HEK293 (cell line): ENCODE measurements around the gene RPL13A.

Experiments used
- IKZF3 ChIP-seq: fragments of 450-650 bp; IDR thresholded peaks from 2 replicates; pipeline ENCODE4 v1.5.0; 2018; ENCODE audit warnings: missing biosample characterization, mild to moderate bottlenecking, missing genetic modification characterization, moderate library complexity
- KLF8 ChIP-seq: fragments of 450-650 bp; formaldehyde crosslinking; IDR thresholded peaks from 2 replicates; pipeline ENCODE4 v1.5.1; 2016; ENCODE audit warnings: missing biosample characterization, missing genetic modification characterization
- SCRT1 ChIP-seq: fragments of 450-650 bp; formaldehyde crosslinking; IDR thresholded peaks from 2 replicates; pipeline ENCODE4 v1.5.1; 2016; ENCODE audit warnings: missing biosample characterization, missing genetic modification characterization, borderline replicate concordance
- ZBTB8A ChIP-seq: fragments of 450-650 bp; formaldehyde crosslinking; IDR thresholded peaks from 2 replicates; pipeline ENCODE4 v1.5.1; 2016; ENCODE audit warnings: missing biosample characterization, missing genetic modification characterization
- ZNF121 ChIP-seq: fragments of 450-650 bp; formaldehyde crosslinking; IDR thresholded peaks from 2 replicates; pipeline ENCODE4 v1.5.1; 2016; ENCODE audit warnings: missing biosample characterization, missing genetic modification characterization
- ZNF133 ChIP-seq: fragments of 450-650 bp; formaldehyde crosslinking; IDR thresholded peaks from 2 replicates; pipeline ENCODE4 v1.5.1; 2016; ENCODE audit warnings: missing biosample characterization, missing genetic modification characterization
- ZNF140 ChIP-seq: fragments of 450-650 bp; formaldehyde crosslinking; IDR thresholded peaks from 2 replicates; pipeline ENCODE4 v1.5.1; 2016; ENCODE audit warnings: missing biosample characterization, missing genetic modification characterization
- ZNF157 ChIP-seq: fragments of 450-650 bp; formaldehyde crosslinking; IDR thresholded peaks from 2 replicates; pipeline ENCODE4 v1.5.1; 2016; ENCODE audit warnings: missing biosample characterization, missing genetic modification characterization
- ZNF169 ChIP-seq: fragments of 450-650 bp; formaldehyde crosslinking; IDR thresholded peaks from 2 replicates; pipeline ENCODE4 v1.5.1; 2016; ENCODE audit warnings: missing biosample characterization, missing genetic modification characterization
- ZNF19 ChIP-seq: fragments of 450-650 bp; formaldehyde crosslinking; IDR thresholded peaks from 2 replicates; pipeline ENCODE4; 2016; ENCODE audit warnings: missing biosample characterization, missing genetic modification characterization, low read depth
- ZNF2 ChIP-seq: fragments of 450-650 bp; formaldehyde crosslinking; IDR thresholded peaks from 2 replicates; pipeline ENCODE4 v1.5.1; 2016; ENCODE audit warnings: missing biosample characterization, missing genetic modification characterization
- ZNF214 ChIP-seq: fragments of 450-650 bp; formaldehyde crosslinking; IDR thresholded peaks from 2 replicates; pipeline ENCODE4 v1.5.1; 2017; ENCODE audit warnings: missing biosample characterization, mild to moderate bottlenecking, missing genetic modification characterization, borderline replicate concordance
- ZNF274 ChIP-seq, 2 experiments: fragments of 200-500 bp in 1 of 2; fragments of 450-650 bp in 1 of 2; sonication (Bioruptor generic) in 1 of 2; formaldehyde crosslinking in 1 of 2; IDR thresholded peaks; 2 replicates each; pipeline versions ENCODE4 v1.5.1 to v1.6.1; 2014 to 2016; ENCODE audit warnings: borderline replicate concordance in 1 of 2, inconsistent platforms in 1 of 2, low read length in 1 of 2, missing biosample characterization in 1 of 2, missing genetic modification characterization in 1 of 2
- ZNF324 ChIP-seq: fragments of 450-650 bp; formaldehyde crosslinking; IDR thresholded peaks from 2 replicates; pipeline ENCODE4 v1.5.1; 2016; ENCODE audit warnings: missing biosample characterization, missing genetic modification characterization
- ZNF335 ChIP-seq: fragments of 450-650 bp; formaldehyde crosslinking; conservative IDR thresholded peaks from 2 replicates; pipeline ENCODE4 v1.5.1; 2016; ENCODE audit warnings: missing biosample characterization, missing genetic modification characterization
- ZNF555 ChIP-seq: fragments of 450-650 bp; formaldehyde crosslinking; conservative IDR thresholded peaks from 2 replicates; pipeline ENCODE4 v1.5.1; 2017; ENCODE audit warnings: missing biosample characterization, mild to moderate bottlenecking, missing genetic modification characterization, inconsistent platforms
- ZNF560 ChIP-seq: fragments of 450-650 bp; formaldehyde crosslinking; IDR thresholded peaks from 2 replicates; pipeline ENCODE4 v1.5.1; 2017; ENCODE audit warnings: missing biosample characterization, missing genetic modification characterization, borderline replicate concordance
- ZNF596 ChIP-seq: fragments of 450-650 bp; IDR thresholded peaks from 2 replicates; pipeline ENCODE4 v1.5.0; 2018; ENCODE audit warnings: missing biosample characterization, mild to moderate bottlenecking, missing genetic modification characterization, moderate library complexity
- ZNF701 ChIP-seq: fragments of 450-650 bp; formaldehyde crosslinking; IDR thresholded peaks from 2 replicates; pipeline ENCODE4 v1.5.1; 2016; ENCODE audit warnings: missing biosample characterization, missing genetic modification characterization
- ZNF768 ChIP-seq: fragments of 450-650 bp; formaldehyde crosslinking; IDR thresholded peaks from 2 replicates; pipeline ENCODE4 v1.5.1; 2018; ENCODE audit warnings: missing biosample characterization, mild to moderate bottlenecking, missing genetic modification characterization
- ZNF776 ChIP-seq: fragments of 450-650 bp; formaldehyde crosslinking; IDR thresholded peaks from 2 replicates; pipeline ENCODE4 v1.5.0; 2017; ENCODE audit warnings: missing biosample characterization, missing genetic modification characterization, borderline replicate concordance
- ZNF792 ChIP-seq: fragments of 450-650 bp; formaldehyde crosslinking; IDR thresholded peaks from 2 replicates; pipeline ENCODE4 v1.5.1; 2016; ENCODE audit warnings: missing biosample characterization, missing genetic modification characterization
- ZNF837 ChIP-seq: fragments of 450-650 bp; formaldehyde crosslinking; IDR thresholded peaks from 2 replicates; pipeline ENCODE4 v1.5.1; 2016; ENCODE audit warnings: missing biosample characterization, missing genetic modification characterization
- ZNF843 ChIP-seq: fragments of 450-650 bp; formaldehyde crosslinking; IDR thresholded peaks from 2 replicates; pipeline ENCODE4 v1.5.1; 2016; ENCODE audit warnings: missing biosample characterization, missing genetic modification characterization
- TF ChIP-seq, protein P1 (sequence below): fragments of 450-650 bp; formaldehyde crosslinking; IDR thresholded peaks from 2 replicates; pipeline ENCODE4 v1.5.1; 2016; ENCODE audit warnings: missing biosample characterization, missing genetic modification characterization
- TF ChIP-seq, protein P2 (sequence below): fragments of 450-650 bp; formaldehyde crosslinking; IDR thresholded peaks from 2 replicates; pipeline ENCODE4 v1.5.1; 2016; ENCODE audit warnings: missing biosample characterization, missing genetic modification characterization
- TF ChIP-seq, protein P3 (sequence below): fragments of 450-650 bp; formaldehyde crosslinking; IDR thresholded peaks from 2 replicates; pipeline ENCODE4 v1.5.1; 2016; ENCODE audit warnings: missing biosample characterization, missing genetic modification characterization
- TF ChIP-seq, protein P4 (sequence below): fragments of 450-650 bp; formaldehyde crosslinking; IDR thresholded peaks from 2 replicates; pipeline ENCODE4 v1.5.1; 2016; ENCODE audit warnings: missing biosample characterization, missing genetic modification characterization
- TF ChIP-seq, protein P5 (sequence below): fragments of 450-650 bp; formaldehyde crosslinking; IDR thresholded peaks from 2 replicates; pipeline ENCODE4 v1.5.1; 2017; ENCODE audit warnings: missing biosample characterization, missing genetic modification characterization

Gene RPL13A

DNA sequence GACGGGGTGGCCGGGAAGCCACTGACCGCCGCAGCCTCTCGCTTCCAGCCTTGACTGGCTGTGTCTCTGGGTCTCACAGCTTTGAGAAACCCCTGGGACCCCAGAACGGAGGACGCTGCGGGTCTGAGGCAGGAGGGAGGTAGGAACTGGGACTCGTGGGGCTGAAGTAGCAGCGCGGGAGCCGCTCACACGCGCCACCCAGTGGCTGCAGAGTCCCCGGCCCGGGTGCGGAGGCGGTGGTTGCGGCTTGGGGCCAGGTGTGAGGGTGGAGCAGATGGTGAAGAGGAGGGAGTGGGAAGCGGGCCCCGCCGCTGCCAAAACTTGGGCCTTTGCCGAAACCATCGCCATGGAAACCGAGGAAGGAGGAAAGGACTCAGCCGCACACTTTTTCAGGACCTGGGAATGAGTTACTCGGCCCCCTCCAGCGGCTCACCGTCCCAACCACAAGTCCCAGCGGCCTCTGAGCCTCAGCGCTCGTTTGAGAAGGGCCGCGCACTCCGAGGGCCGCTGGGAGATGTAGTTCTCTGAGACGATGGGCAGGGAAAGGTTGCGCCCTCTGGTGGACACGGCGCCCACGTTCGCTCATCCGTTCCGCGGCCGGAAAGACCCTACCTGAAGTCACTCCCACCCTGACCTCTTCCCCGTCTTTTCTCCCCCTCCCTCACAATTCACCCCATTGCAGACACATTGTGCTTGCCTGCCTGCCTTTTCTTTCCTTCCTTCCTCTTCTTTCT lies 43.9 kb upstream of the RPL13A start (continued):
- TF ChIP-seq, protein P1, sequence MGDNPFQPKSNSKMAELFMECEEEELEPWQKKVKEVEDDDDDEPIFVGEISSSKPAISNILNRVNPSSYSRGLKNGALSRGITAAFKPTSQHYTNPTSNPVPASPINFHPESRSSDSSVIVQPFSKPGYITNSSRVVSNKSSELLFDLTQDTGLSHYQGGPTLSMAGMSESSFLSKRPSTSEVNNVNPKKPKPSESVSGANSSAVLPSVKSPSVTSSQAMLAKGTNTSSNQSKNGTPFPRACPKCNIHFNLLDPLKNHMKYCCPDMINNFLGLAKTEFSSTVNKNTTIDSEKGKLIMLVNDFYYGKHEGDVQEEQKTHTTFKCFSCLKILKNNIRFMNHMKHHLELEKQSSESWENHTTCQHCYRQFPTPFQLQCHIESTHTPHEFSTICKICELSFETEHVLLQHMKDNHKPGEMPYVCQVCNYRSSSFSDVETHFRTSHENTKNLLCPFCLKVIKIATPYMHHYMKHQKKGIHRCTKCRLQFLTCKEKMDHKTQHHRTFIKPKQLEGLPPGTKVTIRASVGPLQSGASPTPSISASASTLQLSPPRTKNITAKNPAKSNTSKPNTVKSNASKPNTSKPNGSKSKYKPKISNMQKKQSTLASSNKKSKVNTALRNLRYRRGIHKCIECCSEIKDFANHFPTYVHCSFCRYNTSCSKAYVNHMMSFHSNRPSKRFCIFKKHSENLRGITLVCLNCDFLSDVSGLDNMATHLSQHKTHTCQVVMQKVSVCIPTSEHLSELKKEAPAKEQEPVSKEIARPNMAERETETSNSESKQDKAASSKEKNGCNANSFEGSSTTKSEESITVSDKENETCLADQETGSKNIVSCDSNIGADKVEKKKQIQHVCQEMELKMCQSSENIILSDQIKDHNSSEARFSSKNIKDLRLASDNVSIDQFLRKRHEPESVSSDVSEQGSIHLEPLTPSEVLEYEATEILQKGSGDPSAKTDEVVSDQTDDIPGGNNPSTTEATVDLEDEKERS (tag by site-specific recombination) = 0 out of 2 replicates have a peak, but pooled peaks have one; percentile 12
- no peak for TF ChIP-seq ZNF133 (tag by site-specific recombination)
- TF ChIP-seq ZNF335 (tag by site-specific recombination) = peak; percentile 96
- TF ChIP-seq ZNF837 (tag by site-specific recombination) = no peak
- TF ChIP-seq ZBTB8A = peak; percentile 51; the same call in 1 of the 2 replicates
- TF ChIP-seq, protein P2, sequence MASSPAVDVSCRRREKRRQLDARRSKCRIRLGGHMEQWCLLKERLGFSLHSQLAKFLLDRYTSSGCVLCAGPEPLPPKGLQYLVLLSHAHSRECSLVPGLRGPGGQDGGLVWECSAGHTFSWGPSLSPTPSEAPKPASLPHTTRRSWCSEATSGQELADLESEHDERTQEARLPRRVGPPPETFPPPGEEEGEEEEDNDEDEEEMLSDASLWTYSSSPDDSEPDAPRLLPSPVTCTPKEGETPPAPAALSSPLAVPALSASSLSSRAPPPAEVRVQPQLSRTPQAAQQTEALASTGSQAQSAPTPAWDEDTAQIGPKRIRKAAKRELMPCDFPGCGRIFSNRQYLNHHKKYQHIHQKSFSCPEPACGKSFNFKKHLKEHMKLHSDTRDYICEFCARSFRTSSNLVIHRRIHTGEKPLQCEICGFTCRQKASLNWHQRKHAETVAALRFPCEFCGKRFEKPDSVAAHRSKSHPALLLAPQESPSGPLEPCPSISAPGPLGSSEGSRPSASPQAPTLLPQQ = peak; percentile 97
- no peak for TF ChIP-seq ZNF121 (tag by site-specific recombination)
- TF ChIP-seq, protein P3, sequence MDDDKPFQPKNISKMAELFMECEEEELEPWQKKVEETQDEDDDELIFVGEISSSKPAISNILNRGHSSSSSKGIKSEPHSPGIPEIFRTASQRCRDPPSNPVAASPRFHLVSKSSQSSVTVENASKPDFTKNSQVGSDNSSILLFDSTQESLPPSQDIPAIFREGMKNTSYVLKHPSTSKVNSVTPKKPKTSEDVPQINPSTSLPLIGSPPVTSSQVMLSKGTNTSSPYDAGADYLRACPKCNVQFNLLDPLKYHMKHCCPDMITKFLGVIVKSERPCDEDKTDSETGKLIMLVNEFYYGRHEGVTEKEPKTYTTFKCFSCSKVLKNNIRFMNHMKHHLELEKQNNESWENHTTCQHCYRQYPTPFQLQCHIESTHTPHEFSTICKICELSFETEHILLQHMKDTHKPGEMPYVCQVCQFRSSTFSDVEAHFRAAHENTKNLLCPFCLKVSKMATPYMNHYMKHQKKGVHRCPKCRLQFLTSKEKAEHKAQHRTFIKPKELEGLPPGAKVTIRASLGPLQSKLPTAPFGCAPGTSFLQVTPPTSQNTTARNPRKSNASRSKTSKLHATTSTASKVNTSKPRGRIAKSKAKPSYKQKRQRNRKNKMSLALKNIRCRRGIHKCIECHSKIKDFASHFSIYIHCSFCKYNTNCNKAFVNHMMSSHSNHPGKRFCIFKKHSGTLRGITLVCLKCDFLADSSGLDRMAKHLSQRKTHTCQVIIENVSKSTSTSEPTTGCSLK (tag by site-specific recombination) = no peak
- TF ChIP-seq ZNF19 (tag by site-specific recombination) = no peak
- TF ChIP-seq KLF8 = peak; percentile 97
- TF ChIP-seq ZNF560 (tag by site-specific recombination) = no peak
- TF ChIP-seq ZNF792 (tag by site-specific recombination) = peak; percentile 75
- TF ChIP-seq, protein P4, sequence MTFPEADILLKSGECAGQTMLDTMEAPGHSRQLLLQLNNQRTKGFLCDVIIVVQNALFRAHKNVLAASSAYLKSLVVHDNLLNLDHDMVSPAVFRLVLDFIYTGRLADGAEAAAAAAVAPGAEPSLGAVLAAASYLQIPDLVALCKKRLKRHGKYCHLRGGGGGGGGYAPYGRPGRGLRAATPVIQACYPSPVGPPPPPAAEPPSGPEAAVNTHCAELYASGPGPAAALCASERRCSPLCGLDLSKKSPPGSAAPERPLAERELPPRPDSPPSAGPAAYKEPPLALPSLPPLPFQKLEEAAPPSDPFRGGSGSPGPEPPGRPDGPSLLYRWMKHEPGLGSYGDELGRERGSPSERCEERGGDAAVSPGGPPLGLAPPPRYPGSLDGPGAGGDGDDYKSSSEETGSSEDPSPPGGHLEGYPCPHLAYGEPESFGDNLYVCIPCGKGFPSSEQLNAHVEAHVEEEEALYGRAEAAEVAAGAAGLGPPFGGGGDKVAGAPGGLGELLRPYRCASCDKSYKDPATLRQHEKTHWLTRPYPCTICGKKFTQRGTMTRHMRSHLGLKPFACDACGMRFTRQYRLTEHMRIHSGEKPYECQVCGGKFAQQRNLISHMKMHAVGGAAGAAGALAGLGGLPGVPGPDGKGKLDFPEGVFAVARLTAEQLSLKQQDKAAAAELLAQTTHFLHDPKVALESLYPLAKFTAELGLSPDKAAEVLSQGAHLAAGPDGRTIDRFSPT (tag by site-specific recombination) = no peak
- TF ChIP-seq ZNF555 (tag by site-specific recombination) = no peak
- no peak for TF ChIP-seq ZNF768 (tag by site-specific recombination)
- TF ChIP-seq ZNF324 (tag by site-specific recombination) = peak; percentile 81
- no peak for TF ChIP-seq SCRT1 (tag by site-specific recombination)
- no peak for TF ChIP-seq ZNF157
- TF ChIP-seq ZNF140 = no peak
- TF ChIP-seq ZNF776 = no peak
- peak; percentile 23; the same call in 1 of the 2 replicates for TF ChIP-seq ZNF843
- no peak for TF ChIP-seq ZNF274 (IDR thresholded peaks at IDR 0.05; ENCODE audit: low read length)
- no peak for TF ChIP-seq ZNF274 (tag by site-specific recombination; IDR thresholded peaks at IDR 0.05; ENCODE audit: borderline replicate concordance)
- 0 out of 2 replicates have a peak, but pooled peaks have one; percentile 49 for TF ChIP-seq IKZF3 (tag by site-specific recombination)
- TF ChIP-seq ZNF2 (tag by site-specific recombination) = peak; percentile 88
- TF ChIP-seq ZNF701 = no peak
- no peak for TF ChIP-seq ZNF596 (tag by site-specific recombination)
- TF ChIP-seq ZNF169 = no peak; the same call in 1 of the 2 replicates
- TF ChIP-seq, protein P5, sequence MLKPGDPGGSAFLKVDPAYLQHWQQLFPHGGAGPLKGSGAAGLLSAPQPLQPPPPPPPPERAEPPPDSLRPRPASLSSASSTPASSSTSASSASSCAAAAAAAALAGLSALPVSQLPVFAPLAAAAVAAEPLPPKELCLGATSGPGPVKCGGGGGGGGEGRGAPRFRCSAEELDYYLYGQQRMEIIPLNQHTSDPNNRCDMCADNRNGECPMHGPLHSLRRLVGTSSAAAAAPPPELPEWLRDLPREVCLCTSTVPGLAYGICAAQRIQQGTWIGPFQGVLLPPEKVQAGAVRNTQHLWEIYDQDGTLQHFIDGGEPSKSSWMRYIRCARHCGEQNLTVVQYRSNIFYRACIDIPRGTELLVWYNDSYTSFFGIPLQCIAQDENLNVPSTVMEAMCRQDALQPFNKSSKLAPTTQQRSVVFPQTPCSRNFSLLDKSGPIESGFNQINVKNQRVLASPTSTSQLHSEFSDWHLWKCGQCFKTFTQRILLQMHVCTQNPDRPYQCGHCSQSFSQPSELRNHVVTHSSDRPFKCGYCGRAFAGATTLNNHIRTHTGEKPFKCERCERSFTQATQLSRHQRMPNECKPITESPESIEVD (tag by site-specific recombination) = no peak
- no peak for TF ChIP-seq ZNF214 (tag by site-specific recombination)
